Osteocyte (in vitro differentiated cells): ENCODE data around the gene TBX4. TPM values are rescaled to one million over a fixed set of nuclear protein-coding genes. Genes with fewer than 3 reads are reported as not detected.

Experiments
- DNase-seq: peaks from one replicate; pipeline ENCODE4 v3.0.0; 2021; ENCODE audit warnings: mixed read lengths; ENCODE audit not compliant: unreplicated experiment; ENCODE audit errors: extremely low spot score
- H3K27ac Mint-ChIP-seq: one replicate; pipeline ENCODE4 v1.8.0; 2021; ENCODE audit warnings: mild to moderate bottlenecking, mixed read lengths; ENCODE audit not compliant: unreplicated experiment
- H3K27me3 Mint-ChIP-seq: one replicate; pipeline ENCODE4 v1.8.0; 2021; ENCODE audit warnings: mixed read lengths; ENCODE audit not compliant: unreplicated experiment
- H3K36me3 Mint-ChIP-seq: one replicate; pipeline ENCODE4 v1.8.0; 2021; ENCODE audit warnings: mixed read lengths; ENCODE audit not compliant: unreplicated experiment
- H3K4me1 Mint-ChIP-seq: one replicate; pipeline ENCODE4 v1.8.0; 2021; ENCODE audit warnings: mixed read lengths; ENCODE audit not compliant: unreplicated experiment
- H3K4me3 Mint-ChIP-seq: one replicate; pipeline ENCODE4 v1.8.0; 2021; ENCODE audit warnings: mild to moderate bottlenecking, moderate library complexity, mixed read lengths; ENCODE audit not compliant: unreplicated experiment
- H3K9me3 Mint-ChIP-seq: one replicate; pipeline ENCODE4 v1.8.0; 2021; ENCODE audit warnings: mixed read lengths; ENCODE audit not compliant: unreplicated experiment
- CTCF ChIP-seq: fragments of 200-600 bp; sonication (generic); IDR thresholded peaks from 2 replicates; pipeline ENCODE4 v1.5.0; 2021; ENCODE audit warnings: antibody characterized with exemption, mild to moderate bottlenecking, moderate library complexity
- total RNA-seq: library from RNA; stranded (reverse); gene quantifications from 2 replicates; pipeline ENCODE4 v1.2.1, GENCODE V29; 2021

TBX4 gene
- total RNA-seq, 1 donor from 2014 or later, result not detected

- no peak overlapping the region for H3K27ac Mint-ChIP-seq
- peak; percentile 64 for DNase-seq
- H3K9me3 Mint-ChIP-seq, result no peaks in the 10 kb centered on the region
- TF ChIP-seq CTCF, result no peak
- peaks cover 18% of the 10 kb centered on the region for H3K4me1 Mint-ChIP-seq
- H3K27me3 Mint-ChIP-seq, result peaks cover 26% of the 10 kb centered on the region
- no peak overlapping the region for H3K4me3 Mint-ChIP-seq
- H3K36me3 Mint-ChIP-seq, result no peaks in the 10 kb centered on the region
These were observed 36.9 kb downstream of the TBX4 start for GRCh38 chr17:61488878-61489718.

- Mint-ChIP-seq H3K36me3 (no peaks in the 10 kb centered on the region), H3K9me3 (no peaks in the 10 kb centered on the region), H3K27ac (no peak overlapping the region), H3K4me3 (no peak overlapping the region), H3K4me1 (peaks cover 18% of the 10 kb centered on the region), H3K27me3 (peaks cover 23% of the 10 kb centered on the region)
- peak; percentile 80 for DNase-seq
- no peak for TF ChIP-seq CTCF
These were observed 37.7 kb downstream of the TBX4 start for GRCh38 chr17:61489719-61490490.

- H3K4me1 Mint-ChIP-seq, result peaks cover 21% of the 10 kb centered on the region
- H3K36me3 Mint-ChIP-seq, result no peaks in the 10 kb centered on the region
- H3K4me3 Mint-ChIP-seq, result no peak overlapping the region
- DNase-seq, result no peak
- no peaks in the 10 kb centered on the region for H3K9me3 Mint-ChIP-seq
- no peak for TF ChIP-seq CTCF
- peaks cover 19% of the 10 kb centered on the region for H3K27me3 Mint-ChIP-seq
- no peak overlapping the region for H3K27ac Mint-ChIP-seq
These were observed 38.3 kb downstream of the TBX4 start for GRCh38 chr17:61490540-61490975.

GRCh38 chr17:61491981-61492380, 39.8 kb downstream of the TBX4 start:
- TF ChIP-seq CTCF, result no peak
- Mint-ChIP-seq H3K36me3 (no peaks in the 10 kb centered on the region), H3K27me3 (peaks cover 19% of the 10 kb centered on the region), H3K4me1 (peaks cover 21% of the 10 kb centered on the region), H3K27ac (no peak overlapping the region), H3K4me3 (no peak overlapping the region), H3K9me3 (no peaks in the 10 kb centered on the region)
- DNase-seq, result no peak
